ENCODE results near the gene ZFR. TPM values are rescaled to one million over a fixed set of nuclear protein-coding genes. Genes with fewer than 3 reads are reported as not detected.

Gene ZFR
- total and polyA plus RNA-seq, 9 of the 15 experiments (the other 6 are each of a cell fraction or from before 2014, with no cell fraction given): 35.5 to 108 (median 71.1) TPM

DNA sequence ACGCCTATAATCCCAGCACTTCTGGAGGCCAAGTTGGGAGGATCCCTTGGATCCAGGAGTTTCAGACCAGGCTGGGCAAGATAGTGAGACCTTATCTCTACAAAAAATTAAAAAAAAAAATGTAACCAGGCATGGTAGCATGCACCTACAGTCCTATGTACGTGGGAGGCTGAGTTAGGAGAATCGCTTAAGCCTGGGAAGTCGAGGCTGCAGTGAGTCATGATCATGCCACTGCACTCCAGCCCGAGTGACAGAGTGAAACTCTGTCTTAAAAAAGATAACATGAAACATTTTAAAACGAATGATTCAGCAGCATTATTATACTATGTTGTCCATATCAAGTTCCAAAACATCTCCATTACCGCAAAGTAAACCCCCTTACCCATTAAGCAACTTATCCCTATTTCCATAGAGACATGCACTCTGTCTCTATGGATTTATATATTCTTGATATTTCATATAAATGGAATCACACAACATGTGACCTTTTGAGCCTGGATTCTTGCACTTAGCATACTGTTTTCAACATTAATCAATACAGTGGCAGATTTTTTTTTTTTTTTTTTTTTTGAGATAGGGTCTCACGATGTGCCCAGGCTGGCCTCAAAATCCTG lies 74.9 kb downstream of the ZFR start (continued):
- TF ChIP-seq MTA3 (IDR thresholded peaks at IDR 0.05; ENCODE audit: borderline replicate concordance) (peak; percentile 80), C11orf30 (IDR thresholded peaks at IDR 0.05; ENCODE audit: low read depth) (peak; percentile 93), SIN3A (IDR thresholded peaks at IDR 0.05; ENCODE audit: borderline replicate concordance in 2 of 2, control insufficient read depth in 1 of 2, low read depth in 2 of 2, low read length in 2 of 2) (no peak), CBX1 (IDR thresholded peaks at IDR 0.05; ENCODE audit: low read depth) (no peak), GATA2 (CRISPR knock-in tag; IDR thresholded peaks at IDR 0.05) (peak; percentile 24; the same call in 1 of the 2 replicates), ARNT (IDR thresholded peaks at IDR 0.05) (peak; percentile 89 to 91), MAFF (IDR thresholded peaks at IDR 0.05; ENCODE audit: low read length) (peak; percentile 68), CREB1 (IDR thresholded peaks at IDR 0.05) (peak; percentile 51; the same call in 1 of the 2 replicates), CREB1 (CRISPR knock-in tag; IDR thresholded peaks at IDR 0.05) (no peak), RUNX1 (IDR thresholded peaks at IDR 0.05; ENCODE audit: low read depth) (no peak), HNRNPK (IDR thresholded peaks at IDR 0.05; ENCODE audit: low read depth, low read length, poor library complexity, severe bottlenecking) (no peak), PML (IDR thresholded peaks at IDR 0.05; ENCODE audit: low read length) (peak; percentile 37; the same call in 1 of the 2 replicates), GTF2E2 (tag; IDR thresholded peaks at IDR 0.05) (no peak), CTBP1 (IDR thresholded peaks at IDR 0.05; ENCODE audit: borderline replicate concordance) (peak; percentile 27; the same call in 1 of the 2 replicates)
- TF ChIP-seq, protein P1, sequence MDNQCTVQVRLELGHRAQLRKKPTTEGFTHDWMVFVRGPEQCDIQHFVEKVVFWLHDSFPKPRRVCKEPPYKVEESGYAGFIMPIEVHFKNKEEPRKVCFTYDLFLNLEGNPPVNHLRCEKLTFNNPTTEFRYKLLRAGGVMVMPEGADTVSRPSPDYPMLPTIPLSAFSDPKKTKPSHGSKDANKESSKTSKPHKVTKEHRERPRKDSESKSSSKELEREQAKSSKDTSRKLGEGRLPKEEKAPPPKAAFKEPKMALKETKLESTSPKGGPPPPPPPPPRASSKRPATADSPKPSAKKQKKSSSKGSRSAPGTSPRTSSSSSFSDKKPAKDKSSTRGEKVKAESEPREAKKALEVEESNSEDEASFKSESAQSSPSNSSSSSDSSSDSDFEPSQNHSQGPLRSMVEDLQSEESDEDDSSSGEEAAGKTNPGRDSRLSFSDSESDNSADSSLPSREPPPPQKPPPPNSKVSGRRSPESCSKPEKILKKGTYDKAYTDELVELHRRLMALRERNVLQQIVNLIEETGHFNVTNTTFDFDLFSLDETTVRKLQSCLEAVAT (IDR thresholded peaks at IDR 0.05): 0 out of 4 replicates have a peak, but pooled peaks of 1 of the 2 experiments have one; percentile 30
- TF ChIP-seq, protein P2, sequence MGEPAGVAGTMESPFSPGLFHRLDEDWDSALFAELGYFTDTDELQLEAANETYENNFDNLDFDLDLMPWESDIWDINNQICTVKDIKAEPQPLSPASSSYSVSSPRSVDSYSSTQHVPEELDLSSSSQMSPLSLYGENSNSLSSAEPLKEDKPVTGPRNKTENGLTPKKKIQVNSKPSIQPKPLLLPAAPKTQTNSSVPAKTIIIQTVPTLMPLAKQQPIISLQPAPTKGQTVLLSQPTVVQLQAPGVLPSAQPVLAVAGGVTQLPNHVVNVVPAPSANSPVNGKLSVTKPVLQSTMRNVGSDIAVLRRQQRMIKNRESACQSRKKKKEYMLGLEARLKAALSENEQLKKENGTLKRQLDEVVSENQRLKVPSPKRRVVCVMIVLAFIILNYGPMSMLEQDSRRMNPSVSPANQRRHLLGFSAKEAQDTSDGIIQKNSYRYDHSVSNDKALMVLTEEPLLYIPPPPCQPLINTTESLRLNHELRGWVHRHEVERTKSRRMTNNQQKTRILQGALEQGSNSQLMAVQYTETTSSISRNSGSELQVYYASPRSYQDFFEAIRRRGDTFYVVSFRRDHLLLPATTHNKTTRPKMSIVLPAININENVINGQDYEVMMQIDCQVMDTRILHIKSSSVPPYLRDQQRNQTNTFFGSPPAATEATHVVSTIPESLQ (CRISPR knock-in tag; IDR thresholded peaks at IDR 0.05): no peak
- TF ChIP-seq, protein P3, sequence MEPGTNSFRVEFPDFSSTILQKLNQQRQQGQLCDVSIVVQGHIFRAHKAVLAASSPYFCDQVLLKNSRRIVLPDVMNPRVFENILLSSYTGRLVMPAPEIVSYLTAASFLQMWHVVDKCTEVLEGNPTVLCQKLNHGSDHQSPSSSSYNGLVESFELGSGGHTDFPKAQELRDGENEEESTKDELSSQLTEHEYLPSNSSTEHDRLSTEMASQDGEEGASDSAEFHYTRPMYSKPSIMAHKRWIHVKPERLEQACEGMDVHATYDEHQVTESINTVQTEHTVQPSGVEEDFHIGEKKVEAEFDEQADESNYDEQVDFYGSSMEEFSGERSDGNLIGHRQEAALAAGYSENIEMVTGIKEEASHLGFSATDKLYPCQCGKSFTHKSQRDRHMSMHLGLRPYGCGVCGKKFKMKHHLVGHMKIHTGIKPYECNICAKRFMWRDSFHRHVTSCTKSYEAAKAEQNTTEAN (CRISPR knock-in tag; IDR thresholded peaks at IDR 0.05): no peak
